Skeletal muscle tissue (tissue), 4 donors: ENCODE results near the gene SPAG7. TPM values are rescaled to one million over a fixed set of nuclear protein-coding genes. Genes with fewer than 3 reads are reported as not detected.
A peak's percentile ranks its signal among the peaks of the same experiment; 100 is the strongest.

Experiments used
- H3K27ac ChIP-seq: one replicate; pipeline ENCODE4 v1.7.0; 2013; ENCODE audit warnings: mild to moderate bottlenecking, low read depth, low read length, inconsistent platforms
- H3K27me3 ChIP-seq, 3 donors: one replicate each; pipeline ENCODE4 v1.7.0; 2013; ENCODE audit warnings: low read length in 3 of 3; ENCODE audit not compliant: control insufficient read depth in 3 of 3, insufficient read depth in 3 of 3
- H3K36me3 ChIP-seq, 3 donors: one replicate each; pipeline ENCODE4 v1.7.0; 2013; ENCODE audit warnings: low read length in 3 of 3; ENCODE audit not compliant: control insufficient read depth in 3 of 3, insufficient read depth in 3 of 3
- H3K4me1 ChIP-seq, 3 donors: one replicate each; pipeline ENCODE4 v1.7.0; 2013; ENCODE audit warnings: low read length in 3 of 3, mild to moderate bottlenecking in 3 of 3; ENCODE audit not compliant: control insufficient read depth in 3 of 3, insufficient read depth in 3 of 3
- H3K4me3 ChIP-seq, 3 donors: one replicate each; pipeline ENCODE4 v1.7.0; 2013; ENCODE audit warnings: low read length in 3 of 3
- H3K9ac ChIP-seq, 3 donors: one replicate each; pipeline ENCODE4 v1.7.0; 2013; ENCODE audit warnings: low read length in 3 of 3, mild to moderate bottlenecking in 3 of 3, moderate library complexity in 2 of 3, low read depth in 1 of 3
- H3K9me3 ChIP-seq, 3 donors: one replicate each; pipeline ENCODE4 v1.7.0; 2013; ENCODE audit warnings: low read length in 3 of 3; ENCODE audit not compliant: control insufficient read depth in 3 of 3
- total RNA-seq: library from RNA; depleted of rRNA; stranded (reverse); fragments of >200 nt; gene quantifications from one replicate; pipeline ENCODE4 v1.2.3, GENCODE V29; 2014
- donor health status: Osteomylitis.

SPAG7 gene, protein sequence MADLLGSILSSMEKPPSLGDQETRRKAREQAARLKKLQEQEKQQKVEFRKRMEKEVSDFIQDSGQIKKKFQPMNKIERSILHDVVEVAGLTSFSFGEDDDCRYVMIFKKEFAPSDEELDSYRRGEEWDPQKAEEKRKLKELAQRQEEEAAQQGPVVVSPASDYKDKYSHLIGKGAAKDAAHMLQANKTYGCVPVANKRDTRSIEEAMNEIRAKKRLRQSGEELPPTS
- total RNA-seq: 51.7 TPM

DNA sequence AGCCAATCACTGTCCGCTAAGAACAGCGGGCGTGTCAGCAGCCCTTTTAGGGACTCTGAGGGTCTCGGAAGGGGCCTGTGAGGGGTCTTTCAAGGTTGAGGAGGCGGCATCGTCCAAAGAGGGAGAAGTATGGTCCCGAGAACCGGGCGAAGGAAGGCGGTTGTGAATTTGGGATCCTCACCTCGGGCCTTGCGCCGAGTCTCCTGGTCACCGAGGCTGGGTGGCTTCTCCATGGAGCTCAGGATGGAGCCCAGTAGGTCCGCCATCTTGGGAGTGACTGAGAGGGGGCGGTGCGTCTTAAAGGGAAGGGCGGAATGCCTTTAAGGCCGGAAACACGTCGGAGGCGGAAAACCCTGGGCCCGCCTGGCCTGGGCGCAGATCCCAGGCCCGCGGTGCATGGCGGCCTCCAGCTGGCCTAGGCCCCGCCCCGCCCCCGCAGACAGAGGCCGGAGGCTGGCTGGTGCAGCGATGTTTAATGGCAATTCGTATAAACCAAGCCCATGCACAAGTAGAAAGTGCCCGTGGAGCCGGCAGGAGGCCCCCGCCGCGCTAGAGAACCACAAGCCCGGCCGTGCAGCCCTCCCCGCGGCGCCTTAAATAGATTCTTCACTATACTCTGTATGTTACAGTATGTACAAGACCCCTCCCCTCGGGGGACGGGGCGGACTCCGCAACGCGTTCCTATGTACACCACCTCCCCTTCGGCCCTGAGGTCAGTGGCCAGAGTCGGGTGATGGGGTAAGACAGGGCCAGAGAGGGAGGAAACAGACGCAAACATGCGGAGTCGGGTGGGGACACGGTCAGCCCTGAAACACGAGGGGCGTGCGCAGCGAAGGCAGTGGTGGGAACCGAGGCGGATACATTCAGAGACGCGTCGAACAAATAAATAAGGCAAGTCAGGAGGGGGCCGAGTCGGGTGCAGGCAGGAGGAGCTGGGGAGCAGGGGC, at the start of gene SPAG7:
Gene SPAG7 (minus strand): TSS at position 279 of the 947 bp plus-strand sequence. CDS start 13 bp downstream, at position 266.
- Histone ChIP-seq H3K9me3 (no peaks in the 10 kb centered on the region), H3K27me3 (no peaks in the 10 kb centered on the region), H3K4me3 (peak within 1 kb of the TSS; percentile 86 to 97 (median 87)), H3K36me3 (peaks cover 22 to 31% (median 23%) of the 10 kb centered on the region in 3 donors), H3K27ac (peak within 1 kb of the TSS; percentile 87), H3K9ac (peak within 1 kb of the TSS; percentile 87 to 98 (median 97)), H3K4me1 (peaks cover 47 to 60% (median 50%) of the 10 kb centered on the region in 3 donors)

DNA sequence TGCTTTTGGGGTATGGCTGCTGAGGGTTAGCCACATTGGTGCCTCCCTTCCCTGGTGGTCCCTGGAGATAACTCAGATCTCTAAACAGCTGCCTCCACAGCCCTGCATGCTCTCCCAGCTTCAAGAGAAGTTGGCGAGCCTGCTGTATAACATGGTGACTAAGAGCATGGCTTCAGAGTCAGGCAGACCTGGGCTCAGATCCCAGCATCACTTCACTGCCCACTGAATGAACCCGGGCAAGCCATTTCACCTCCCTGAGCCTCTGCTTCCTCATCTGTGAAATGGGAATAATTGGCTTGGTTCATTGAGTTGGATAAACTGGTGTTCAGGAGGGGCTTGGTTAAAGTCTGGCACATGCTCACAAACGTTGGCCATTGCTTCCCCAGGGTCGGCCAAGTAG, 46.7 kb upstream of the SPAG7 start:
- Histone ChIP-seq H3K4me1 (no peaks in the 10 kb centered on the region), H3K27me3 (no peaks in the 10 kb centered on the region)

DNA sequence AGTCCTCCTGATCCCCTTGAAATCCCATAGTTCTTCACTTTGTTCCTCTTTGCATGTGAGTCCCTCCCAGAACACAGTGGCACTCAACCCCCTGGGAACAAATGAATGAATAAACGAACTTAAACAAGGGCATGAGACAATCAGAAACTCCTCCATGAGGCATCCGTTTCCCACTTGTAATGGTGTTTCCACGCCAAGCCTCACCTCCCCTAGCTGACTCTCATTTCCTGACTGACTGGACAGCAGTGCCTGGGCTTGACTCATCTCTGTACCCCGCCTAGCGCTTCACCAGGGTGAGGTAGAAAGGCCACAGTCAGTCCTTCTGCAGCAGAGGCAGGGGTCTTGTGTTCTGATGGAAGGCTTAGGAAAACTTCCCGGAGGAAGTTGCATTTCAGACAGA, 44.3 kb upstream of the SPAG7 start:
- Histone ChIP-seq H3K36me3 (peaks cover 66 to 78% (median 77%) of the 10 kb centered on the region in 3 donors), H3K27me3 (no peaks in the 10 kb centered on the region), H3K4me3 (no peak overlapping the region), H3K9me3 (no peaks in the 10 kb centered on the region), H3K9ac (no peak overlapping the region), H3K4me1 (no peaks in the 10 kb centered on the region), H3K27ac (no peak overlapping the region)

More for the DNA sequence above, 46.7 kb upstream of the SPAG7 start:
- H3K9me3 ChIP-seq: no peaks in the 10 kb centered on the region
- H3K9ac ChIP-seq: no peak overlapping the region
- H3K27ac ChIP-seq: no peak overlapping the region
- H3K4me3 ChIP-seq: no peak overlapping the region
- H3K36me3 ChIP-seq: peaks cover 60 to 71% (median 68%) of the 10 kb centered on the region in 3 donors

DNA sequence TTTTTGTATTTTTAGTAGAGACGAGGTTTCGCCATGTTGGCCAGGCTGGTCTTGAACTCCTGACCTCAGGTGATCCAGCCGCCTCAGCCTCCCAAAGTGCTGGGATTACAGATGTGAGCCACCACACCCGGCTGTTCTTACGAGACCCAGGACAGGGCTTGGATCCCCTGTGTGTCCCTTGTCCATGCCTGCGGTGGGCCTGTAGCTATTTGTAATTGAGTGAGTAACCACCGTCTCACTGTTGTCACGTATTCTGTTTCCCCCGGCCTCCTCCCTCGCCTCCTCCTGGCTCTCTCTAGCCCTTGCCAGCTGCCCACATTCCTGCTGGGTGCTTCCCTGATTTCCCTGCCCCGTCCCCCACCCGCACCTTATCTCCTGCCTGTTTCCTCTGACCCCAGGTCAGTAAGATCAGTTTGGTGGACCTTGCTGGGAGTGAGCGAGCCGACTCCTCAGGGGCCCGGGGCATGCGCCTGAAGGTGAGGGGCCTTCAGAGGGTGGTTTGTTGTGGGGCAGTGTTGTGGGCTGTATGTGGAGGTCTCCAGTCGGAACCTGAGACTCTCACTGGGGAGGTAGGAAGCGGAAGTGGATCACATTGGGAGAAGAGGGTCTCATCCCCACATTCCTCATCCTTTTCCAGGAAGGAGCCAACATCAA, 35.7 kb upstream of the SPAG7 start:
- Histone ChIP-seq H3K9me3 (no peaks in the 10 kb centered on the region), H3K27me3 (no peaks in the 10 kb centered on the region), H3K4me1 (peaks cover 44 to 60% (median 54%) of the 10 kb centered on the region in 3 donors), H3K4me3 (no peak overlapping the region), H3K36me3 (peaks cover 64 to 71% (median 69%) of the 10 kb centered on the region in 3 donors), H3K9ac (peak overlapping the region in 2 of 3 donors; percentile 41 to 99), H3K27ac (peak overlapping the region; percentile 99)

DNA sequence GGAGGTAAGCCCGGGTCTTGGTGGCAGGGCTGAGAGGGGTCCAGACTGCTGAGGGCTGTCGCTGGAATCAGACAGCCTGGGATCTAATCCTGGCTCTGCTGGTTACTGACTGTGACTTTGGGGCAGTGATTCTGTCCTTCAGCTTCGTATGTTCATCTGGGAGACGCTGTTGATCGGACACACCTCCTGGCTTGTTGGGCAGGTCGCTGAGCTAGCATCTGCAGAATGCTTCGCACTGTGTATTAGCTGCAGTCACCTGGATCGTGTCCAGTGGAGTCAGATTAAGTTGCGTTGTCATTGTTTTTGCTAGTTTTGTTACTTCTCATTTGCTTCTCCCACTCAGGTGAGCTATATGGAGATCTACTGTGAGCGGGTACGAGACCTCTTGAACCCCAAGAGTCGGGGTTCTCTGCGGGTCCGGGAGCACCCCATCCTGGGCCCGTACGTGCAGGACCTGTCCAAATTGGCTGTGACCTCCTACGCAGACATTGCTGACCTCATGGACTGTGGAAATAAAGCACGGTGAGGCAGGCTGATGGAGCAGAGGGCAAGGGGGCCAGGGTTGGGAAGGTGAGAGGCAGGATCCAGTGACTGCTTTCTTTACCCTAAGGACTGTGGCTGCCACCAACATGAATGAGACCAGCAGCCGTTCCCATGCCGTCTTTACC, 34.6 kb upstream of the SPAG7 start:
- Histone ChIP-seq H3K9ac (peak overlapping the region; percentile 5 to 99 (median 37)), H3K4me1 (peaks cover 44 to 61% (median 54%) of the 10 kb centered on the region in 3 donors), H3K27ac (peak overlapping the region; percentile 99), H3K36me3 (peaks cover 53 to 60% (median 58%) of the 10 kb centered on the region in 3 donors), H3K4me3 (peak overlapping the region; percentile 9 to 49 (median 25)), H3K9me3 (no peaks in the 10 kb centered on the region), H3K27me3 (no peaks in the 10 kb centered on the region)

DNA sequence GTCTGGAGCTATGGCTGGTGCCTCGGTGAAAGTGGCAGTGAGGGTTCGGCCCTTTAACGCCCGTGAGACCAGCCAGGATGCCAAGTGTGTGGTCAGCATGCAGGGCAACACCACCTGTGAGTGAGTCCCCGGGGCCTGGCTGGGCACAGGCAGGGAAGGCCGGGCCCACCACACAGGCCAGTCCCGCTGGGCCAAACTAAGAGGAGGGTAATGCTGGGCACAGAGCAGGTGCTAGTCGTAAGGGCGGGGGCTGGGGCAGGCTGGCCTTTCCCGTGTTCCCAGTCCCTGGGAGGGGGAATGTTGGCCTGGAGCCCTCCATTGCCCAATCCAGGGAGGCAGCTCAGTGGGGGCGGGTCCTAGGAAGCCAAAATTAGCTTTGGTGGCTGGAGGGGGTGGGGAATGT, 32.6 kb upstream of the SPAG7 start:
- Histone ChIP-seq H3K9me3 (no peaks in the 10 kb centered on the region), H3K4me3 (peak overlapping the region; percentile 92 to 99 (median 96)), H3K9ac (peak overlapping the region; percentile 96 to 99 (median 99)), H3K36me3 (peaks cover 39 to 45% (median 40%) of the 10 kb centered on the region in 3 donors), H3K4me1 (peaks cover 50 to 68% (median 61%) of the 10 kb centered on the region in 3 donors), H3K27ac (peak overlapping the region; percentile 99), H3K27me3 (no peaks in the 10 kb centered on the region)

DNA sequence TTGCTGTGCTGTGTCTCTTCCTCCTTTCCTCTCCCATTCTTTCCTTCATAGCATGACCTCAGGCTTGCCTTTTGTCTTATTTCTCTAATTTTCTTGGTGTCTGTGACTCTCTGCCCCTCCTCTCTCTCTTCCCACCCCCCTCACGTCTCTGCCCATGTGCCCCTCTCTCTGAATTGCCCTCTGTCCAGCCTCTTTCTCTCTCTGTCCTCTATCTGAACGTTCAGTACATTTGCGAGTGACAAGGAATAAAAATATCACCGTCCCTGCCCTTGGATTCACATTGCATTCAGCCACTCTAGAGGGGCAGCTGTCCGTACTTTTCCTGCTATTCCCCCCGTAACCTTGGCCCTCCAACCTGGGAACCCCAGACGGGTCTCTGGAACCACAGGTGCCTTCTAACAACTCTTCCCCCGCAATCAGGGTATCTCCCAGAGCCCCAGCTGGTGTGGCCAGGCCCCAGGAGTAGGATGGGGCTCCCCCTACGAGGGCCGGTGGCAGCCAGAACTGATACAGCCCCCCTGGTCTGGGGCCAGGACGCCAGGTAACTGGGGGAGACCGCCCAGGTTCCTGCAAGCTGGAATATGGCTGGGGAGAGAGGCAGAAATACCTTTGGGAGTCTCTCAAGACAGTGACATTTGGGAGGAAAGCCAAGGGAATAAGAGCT, 31.9 kb upstream of the SPAG7 start:
- Histone ChIP-seq H3K27ac (peak overlapping the region; percentile 99), H3K9ac (peak overlapping the region; percentile 96 to 99 (median 99)), H3K27me3 (no peaks in the 10 kb centered on the region), H3K4me3 (peak overlapping the region; percentile 92 to 99 (median 96)), H3K4me1 (peaks cover 50 to 68% (median 61%) of the 10 kb centered on the region in 3 donors), H3K36me3 (peaks cover 32 to 39% (median 33%) of the 10 kb centered on the region in 3 donors), H3K9me3 (no peaks in the 10 kb centered on the region)

DNA sequence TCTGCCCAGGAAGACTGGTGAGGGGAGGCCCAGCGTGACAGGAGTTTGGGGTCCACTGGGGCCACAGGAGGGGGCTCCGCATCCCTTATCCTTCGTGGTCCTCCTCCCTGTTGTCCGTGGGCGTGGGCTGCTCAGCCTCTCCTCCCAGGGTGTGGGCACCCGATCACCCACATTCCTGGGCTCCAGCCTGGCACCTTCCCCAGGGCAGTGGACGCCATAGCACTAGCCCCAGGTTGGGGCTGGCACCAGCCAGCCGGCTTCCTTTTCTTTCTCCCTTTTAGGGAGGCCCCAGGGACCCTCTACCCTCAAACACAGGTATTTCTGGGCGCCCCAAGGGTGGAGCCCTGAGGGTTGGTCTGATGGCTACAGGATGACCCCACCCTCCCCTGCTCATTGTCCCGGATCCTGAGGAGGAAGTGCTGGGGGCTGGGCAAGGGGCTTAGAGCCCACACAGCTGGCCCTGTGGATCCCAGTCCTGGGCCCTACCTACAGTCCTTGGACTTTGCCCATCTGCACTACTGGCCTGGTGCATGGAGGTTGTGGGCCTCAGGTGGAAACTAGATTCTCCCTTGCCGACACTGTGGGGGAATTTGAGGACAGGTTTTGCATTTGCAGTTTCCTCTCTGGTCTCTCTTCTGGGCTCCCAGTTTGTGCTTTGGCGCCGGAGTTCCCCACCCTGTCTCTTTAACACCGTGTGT, 31.3 kb upstream of the SPAG7 start:
- Histone ChIP-seq H3K9ac (peak overlapping the region; percentile 96 to 99 (median 99)), H3K36me3 (peaks cover 25 to 32% (median 26%) of the 10 kb centered on the region in 3 donors), H3K4me1 (peaks cover 50 to 62% (median 61%) of the 10 kb centered on the region in 3 donors), H3K27me3 (no peaks in the 10 kb centered on the region), H3K9me3 (no peaks in the 10 kb centered on the region), H3K4me3 (peak overlapping the region; percentile 92 to 99 (median 96)), H3K27ac (peak overlapping the region; percentile 99)
